LHCN-M2 (cell line): Measurements from ENCODE around the gene NOP58. TPM values are rescaled to one million over a fixed set of nuclear protein-coding genes. Genes with fewer than 3 reads are reported as not detected.
"Not testable (repeated sequence)": the region's sequence is repeated elsewhere in the genome, so short reads cannot be mapped to it uniquely, and the experiment has no call there.

Experiments used
- DNase-seq: peaks from one replicate; pipeline ENCODE4 v3.0.0-alpha.2; 2012; ENCODE audit warnings: low read depth
- polyA plus RNA-seq: library from polyadenylated mRNA; unstranded; fragments of >200 nt; gene quantifications from one replicate; pipeline ENCODE4 v1.2.1, GENCODE V29; 2012; ENCODE audit warnings: missing spikeins
- total RNA-seq: library from RNA; depleted of rRNA; stranded (reverse); fragments of >200 nt; gene quantifications from 2 replicates; pipeline ENCODE4 v1.2.3, GENCODE V29; 2014; rRNA removed

The NOP58 gene
- 82.0 and 127 TPM in 2 replicates for total RNA-seq
- 33.4 TPM for polyA plus RNA-seq

- peak; percentile 94 for DNase-seq
Observed at GRCh38 chr2:202265467-202266277, at the start of gene NOP58. Gene NOP58 (plus strand): TSS chr2:202265763. CDS start chr2:202265942, 179 bp downstream.

- peak; percentile 7 for DNase-seq
Observed at GRCh38 chr2:202221873-202222272, 43.7 kb upstream of the NOP58 start.

- peak; percentile 37 for DNase-seq
Observed at GRCh38 chr2:202237787-202238233, 27.8 kb upstream of the NOP58 start.

- DNase-seq: peak; percentile 86
Observed at GRCh38 chr2:202238234-202239197, 27.0 kb upstream of the NOP58 start, which contains the start of gene SUMO1. Gene SUMO1 (minus strand): TSS chr2:202238597. CDS start chr2:202238451, 146 bp downstream.

GRCh38 chr2:202247710-202248109 lies 17.9 kb upstream of the NOP58 start:
- DNase-seq: not testable (repeated sequence)

GRCh38 chr2:202249521-202250253 lies 15.9 kb upstream of the NOP58 start:
- DNase-seq: peak; percentile 19

- DNase-seq: no peak
Observed at GRCh38 chr2:202251494-202251893, 14.1 kb upstream of the NOP58 start.

- no peak for DNase-seq
Observed at GRCh38 chr2:202261531-202261930, 4.0 kb upstream of the NOP58 start.

- DNase-seq: no peak
Observed at GRCh38 chr2:202267495-202267894, 1.9 kb downstream of the NOP58 start.

GRCh38 chr2:202269585-202269984 lies 4.0 kb downstream of the NOP58 start:
- no peak for DNase-seq

- DNase-seq: no peak
Observed at GRCh38 chr2:202270487-202270886, 4.9 kb downstream of the NOP58 start.

GRCh38 chr2:202276078-202276720 lies 10.6 kb downstream of the NOP58 start:
- DNase-seq: peak; percentile 55

- peak; percentile 76 for DNase-seq
Observed at GRCh38 chr2:202278036-202278760, 12.6 kb downstream of the NOP58 start.

GRCh38 chr2:202278944-202279343 lies 13.4 kb downstream of the NOP58 start:
- peak; percentile 67 for DNase-seq

- no peak for DNase-seq
Observed at GRCh38 chr2:202286595-202286994, 21.0 kb downstream of the NOP58 start.

- DNase-seq: no peak
Observed at GRCh38 chr2:202289394-202290204, 24.0 kb downstream of the NOP58 start.

GRCh38 chr2:202290316-202290715 lies 24.8 kb downstream of the NOP58 start:
- no peak for DNase-seq

GRCh38 chr2:202290970-202291369 lies 25.4 kb downstream of the NOP58 start:
- DNase-seq: no peak

- DNase-seq: no peak
Observed at GRCh38 chr2:202299712-202300111, 34.1 kb downstream of the NOP58 start.
